ENCODE results near the gene FXYD3.

FXYD3 gene

DNA sequence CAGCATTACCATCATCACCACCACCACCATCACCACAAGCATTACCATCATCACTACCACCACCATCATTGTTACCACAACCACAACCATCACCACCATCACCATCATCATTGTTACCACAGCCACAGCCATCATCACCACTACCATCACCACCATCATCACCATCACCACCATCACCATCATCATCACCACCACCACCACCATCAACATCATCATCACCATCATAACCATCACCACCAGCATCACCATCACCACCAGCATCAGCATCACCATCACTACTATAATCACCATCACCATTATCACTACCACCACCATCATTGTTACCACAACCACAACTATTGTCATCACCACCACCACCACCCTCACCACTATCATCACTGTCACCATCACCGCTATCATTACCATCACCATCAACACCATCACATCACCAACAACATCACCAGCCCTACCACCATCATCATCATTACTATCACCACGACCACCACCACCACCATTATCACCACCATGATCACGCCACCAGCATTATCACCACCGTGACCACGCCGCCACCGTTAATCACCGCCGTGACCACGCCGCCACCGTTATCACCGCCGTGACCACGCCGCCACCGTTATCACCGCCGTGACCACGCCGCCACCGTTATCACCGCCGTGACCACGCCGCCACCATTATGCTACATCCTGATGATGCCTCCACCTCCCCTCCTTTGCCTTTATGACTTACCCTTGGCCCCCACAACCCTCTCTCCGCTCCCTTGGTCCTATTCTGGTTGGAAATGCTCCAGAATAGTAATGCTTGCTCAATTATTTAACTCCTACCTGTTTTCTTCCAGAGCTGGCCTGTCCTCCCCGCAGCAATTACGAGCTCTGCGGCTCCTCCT lies 10.0 kb upstream of the FXYD3 start:
- no peak overlapping the region for H3K4me3 ChIP-seq (ENCODE audit: low read depth, low read length)
- no peak for DNase-seq (ENCODE audit: low read depth)
- no peak for TF ChIP-seq CTCF (IDR thresholded peaks at IDR 0.05; ENCODE audit: control insufficient read depth, extremely low read depth, insufficient read depth)

DNA sequence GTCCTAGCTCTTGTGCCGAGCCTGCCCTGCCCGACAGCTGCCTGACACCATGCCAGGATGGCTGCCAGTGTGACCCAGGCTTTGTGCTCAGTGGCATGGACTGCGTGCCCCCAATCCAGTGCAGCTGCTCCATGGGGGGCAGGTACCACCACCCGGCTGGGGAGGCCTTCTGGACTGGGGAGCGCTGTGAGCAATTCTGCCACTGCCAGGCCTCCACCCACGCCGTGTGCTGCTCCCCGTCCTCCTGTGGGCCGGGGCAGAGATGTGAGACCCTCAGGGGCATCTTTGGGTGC lies 9.4 kb upstream of the FXYD3 start:
- DNase-seq (ENCODE audit: low read depth): no peak
- no peak for TF ChIP-seq CTCF (IDR thresholded peaks at IDR 0.05; ENCODE audit: control insufficient read depth, extremely low read depth, insufficient read depth)
- H3K4me3 ChIP-seq (ENCODE audit: low read depth, low read length): no peak overlapping the region

DNA sequence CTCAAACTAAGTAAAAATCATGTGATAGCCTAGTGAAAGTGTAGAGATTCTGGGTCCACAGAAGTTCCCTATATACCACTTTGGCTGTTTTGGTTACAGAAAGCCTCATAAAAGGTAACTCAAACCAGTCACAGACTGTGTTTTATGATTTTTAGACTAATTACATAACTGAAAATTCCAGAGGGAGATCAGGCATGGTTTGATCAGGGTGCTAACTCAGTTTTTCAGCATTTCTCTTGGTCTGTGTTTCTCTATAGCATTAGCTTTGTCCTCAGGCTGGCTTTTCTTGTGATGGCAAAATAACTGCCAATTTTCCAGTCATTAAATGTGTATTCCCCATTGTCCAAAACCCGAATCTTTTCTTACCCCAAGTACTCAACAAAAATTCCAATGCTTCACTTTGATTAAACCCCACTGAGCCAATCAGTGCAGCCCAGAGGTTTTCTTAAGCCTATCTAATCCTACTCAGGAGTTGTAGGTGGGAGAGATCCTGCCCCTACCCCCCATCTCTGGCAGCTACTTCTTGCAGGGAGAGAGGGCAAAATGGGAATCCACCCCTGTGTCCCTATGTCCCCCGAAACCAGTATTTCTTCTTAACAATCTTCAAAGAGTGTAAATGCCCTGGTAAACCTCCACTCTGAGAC lies 8.6 kb upstream of the FXYD3 start:
- no peak for DNase-seq (ENCODE audit: low read depth)
- TF ChIP-seq CTCF (IDR thresholded peaks at IDR 0.05; ENCODE audit: control insufficient read depth, extremely low read depth, insufficient read depth): no peak
- no peak overlapping the region for H3K4me3 ChIP-seq (ENCODE audit: low read depth, low read length)

GRCh38 chr19:35107545-35107944 lies 8.1 kb upstream of the FXYD3 start:
- no peak for DNase-seq (ENCODE audit: low read depth)
- H3K4me3 ChIP-seq (ENCODE audit: low read depth, low read length): no peak overlapping the region
- TF ChIP-seq CTCF (IDR thresholded peaks at IDR 0.05; ENCODE audit: control insufficient read depth, extremely low read depth, insufficient read depth): no peak

GRCh38 chr19:35108730-35109129 lies 6.9 kb upstream of the FXYD3 start:
- TF ChIP-seq CTCF (IDR thresholded peaks at IDR 0.05; ENCODE audit: control insufficient read depth, extremely low read depth, insufficient read depth): no peak
- H3K4me3 ChIP-seq (ENCODE audit: low read depth, low read length): no peak overlapping the region

GRCh38 chr19:35109395-35110112 lies 6.1 kb upstream of the FXYD3 start:
- H3K4me3 ChIP-seq (ENCODE audit: low read depth, low read length): no peak overlapping the region
- no peak for DNase-seq (ENCODE audit: low read depth)
- no peak for TF ChIP-seq CTCF (IDR thresholded peaks at IDR 0.05; ENCODE audit: control insufficient read depth, extremely low read depth, insufficient read depth)

More at GRCh38 chr19:35108730-35109129, 6.9 kb upstream of the FXYD3 start:
- no peak for DNase-seq (ENCODE audit: low read depth)

All from LNCaP clone FGC (cell line).